Mammary epithelial cell (primary cell): ENCODE results near the gene FBXL20.

ENCODE experiments used
- CTCF ChIP-seq, 2 donors: IDR thresholded peaks in 1 of 2; conservative IDR thresholded peaks in 1 of 2; 2 replicates each; pipeline ENCODE4 v1.5.1; 2011 to 2012; ENCODE audit warnings: inconsistent platforms in 2 of 2, low read length in 2 of 2, mild to moderate bottlenecking in 2 of 2, control low read depth in 1 of 2, low read depth in 1 of 2; ENCODE audit not compliant: insufficient read depth in 1 of 2; ENCODE audit errors: extremely low read depth in 1 of 2
- EZH2 ChIP-seq: IDR thresholded peaks from 2 replicates; pipeline ENCODE4 v1.6.1; 2012; ENCODE audit warnings: low read length, inconsistent platforms, borderline replicate concordance

DNA sequence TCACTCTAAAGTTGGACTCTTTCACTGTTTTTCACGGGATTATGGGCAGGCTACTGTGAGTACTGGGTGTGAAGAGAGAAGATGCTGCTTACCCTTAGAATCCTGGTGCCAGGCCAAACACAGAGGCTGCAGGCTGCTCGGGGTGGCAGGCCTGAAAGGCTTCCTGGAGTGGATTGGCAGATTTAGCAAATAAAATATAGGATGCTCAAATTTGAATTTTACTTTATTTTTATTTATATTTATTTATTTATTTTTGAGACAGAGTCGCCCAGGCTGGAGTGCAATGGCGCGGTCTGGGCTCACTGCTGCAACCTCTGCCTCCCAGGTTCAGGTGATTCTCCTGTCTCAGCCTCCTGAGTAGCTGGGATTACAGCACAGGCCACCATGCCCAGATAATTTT is 160.8 kb downstream of the FBXL20 start:
- TF ChIP-seq CTCF (conservative IDR thresholded peaks at IDR 0.05 in 1 of 2, IDR thresholded peaks at IDR 0.05 in 1 of 2; ENCODE audit: extremely low read depth in 1 of 2, insufficient read depth in 1 of 2, low read depth in 1 of 2, low read length in 2 of 2) (no peak), EZH2 (no peak)
